ENCODE measurements around the gene RSPH9. TPM values are rescaled to one million over a fixed set of nuclear protein-coding genes. Genes with fewer than 3 reads are reported as not detected.

RSPH9 gene
- total and polyA plus RNA-seq, 4 donors = under 0.01 to 0.19 (median 0.12) TPM

DNA sequence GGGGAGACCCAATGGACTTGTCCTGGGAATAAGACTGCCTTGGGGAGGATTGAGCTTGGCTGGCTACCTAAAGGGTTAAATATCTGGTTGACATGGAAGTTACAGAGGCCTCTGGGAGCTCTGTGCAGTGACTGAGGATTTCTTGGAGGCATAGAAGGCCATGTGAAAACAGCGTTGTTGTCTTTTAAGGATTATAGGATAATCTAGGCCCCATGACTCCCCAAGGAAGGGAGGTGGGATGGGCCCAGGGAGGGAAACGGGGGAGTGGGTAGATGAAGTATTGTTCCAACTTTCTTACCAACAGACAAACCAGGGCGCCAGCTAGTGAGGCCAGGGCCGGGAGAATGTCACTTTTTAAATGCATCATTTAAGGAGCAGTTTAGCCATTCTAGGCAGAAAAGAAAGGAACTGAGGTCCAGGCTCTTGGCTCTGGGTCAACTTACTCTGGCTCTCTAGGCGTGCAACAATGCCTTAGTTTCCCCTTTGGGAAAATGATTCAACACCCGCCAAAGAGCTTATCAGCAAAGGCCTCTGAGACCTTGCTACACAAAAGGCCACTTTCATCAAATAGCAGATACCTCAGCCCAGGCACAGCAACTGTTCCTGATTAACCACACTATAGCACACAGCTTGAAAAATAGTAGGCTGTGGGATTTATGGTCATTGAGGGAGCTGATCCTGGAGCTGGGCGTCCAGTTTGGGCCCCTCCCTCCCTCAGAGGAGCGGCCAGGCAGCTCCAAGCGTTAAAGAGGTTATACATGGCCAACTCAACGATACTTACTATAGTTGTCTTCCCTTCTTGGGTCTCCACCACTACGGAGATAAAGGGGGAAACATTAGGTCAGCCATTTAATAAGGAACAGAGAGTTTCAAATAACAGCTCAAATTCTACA, 35.7 kb downstream of the RSPH9 start:
- peaks cover 7 to 46% (median 19%) of the 10 kb centered on the region in 4 donors for H3K36me3 ChIP-seq (ENCODE audit: control insufficient read depth in 4 of 4, insufficient read depth in 3 of 4, low read depth in 1 of 4, low read length in 3 of 4)
- H3K4me3 ChIP-seq (ENCODE audit: low read depth in 1 of 3, low read length in 3 of 3) = no peak overlapping the region
- 87% methylated on average over 11 of the region's 11 CpGs for WGBS
- H3K4me1 ChIP-seq (ENCODE audit: control insufficient read depth in 4 of 4, insufficient read depth in 4 of 4, low read length in 3 of 4) = peaks cover 0 to 3% (median under 1%) of the 10 kb centered on the region in 4 donors
- TF ChIP-seq YY1 (IDR thresholded peaks at IDR 0.05) (no peak), FOXA1 (IDR thresholded peaks at IDR 0.05) (no peak), SP1 (IDR thresholded peaks at IDR 0.05) (no peak), JUND (IDR thresholded peaks at IDR 0.05) (no peak), GABPA (IDR thresholded peaks at IDR 0.05 in 1 of 2, conservative IDR thresholded peaks at IDR 0.05 in 1 of 2) (no peak)
- no peak overlapping the region for H3K9ac ChIP-seq (ENCODE audit: low read depth in 1 of 2, low read length in 2 of 2)
- H3K27ac ChIP-seq (ENCODE audit: low read depth in 1 of 2, low read length in 2 of 2) = no peak overlapping the region
- H3K9me3 ChIP-seq (ENCODE audit: control insufficient read depth in 4 of 4, low read length in 3 of 4) = no peaks in the 10 kb centered on the region
- no peaks in the 10 kb centered on the region for H3K27me3 ChIP-seq (ENCODE audit: control insufficient read depth in 4 of 4, insufficient read depth in 4 of 4, low read length in 3 of 4)
- DNase-seq (ENCODE audit: low spot score) = no peak

DNA sequence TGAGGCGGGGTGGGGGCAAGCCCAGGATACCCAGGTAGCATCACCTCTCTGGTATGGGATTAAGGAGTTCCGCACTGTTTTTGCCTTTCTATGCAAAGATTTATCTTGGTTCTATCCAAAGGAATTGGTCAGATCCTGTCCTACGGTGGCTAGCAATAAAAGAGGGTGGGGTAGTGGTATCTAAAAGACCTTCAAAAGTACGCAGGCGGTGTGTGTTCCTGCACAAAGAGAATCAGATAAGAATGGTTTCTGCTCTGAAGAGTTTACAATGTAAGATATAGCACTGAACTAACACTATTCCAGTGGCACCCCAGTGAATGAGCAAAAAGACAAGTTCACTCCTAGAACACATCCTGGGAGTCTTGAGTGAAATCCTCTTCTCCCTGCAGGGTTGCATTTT, 36.5 kb downstream of the RSPH9 start:
- Histone ChIP-seq H3K9ac (ENCODE audit: low read depth in 1 of 2, low read length in 2 of 2) (no peak overlapping the region), H3K4me3 (ENCODE audit: low read depth in 1 of 3, low read length in 3 of 3) (no peak overlapping the region), H3K9me3 (ENCODE audit: control insufficient read depth in 4 of 4, low read length in 3 of 4) (no peaks in the 10 kb centered on the region), H3K27me3 (ENCODE audit: control insufficient read depth in 4 of 4, insufficient read depth in 4 of 4, low read length in 3 of 4) (no peaks in the 10 kb centered on the region), H3K36me3 (ENCODE audit: control insufficient read depth in 4 of 4, insufficient read depth in 3 of 4, low read depth in 1 of 4, low read length in 3 of 4) (peaks cover 5 to 39% (median 19%) of the 10 kb centered on the region in 4 donors), H3K27ac (ENCODE audit: low read depth in 1 of 2, low read length in 2 of 2) (no peak overlapping the region), H3K4me1 (ENCODE audit: control insufficient read depth in 4 of 4, insufficient read depth in 4 of 4, low read length in 3 of 4) (peaks cover 0 to 8% (median 4%) of the 10 kb centered on the region in 4 donors)
- TF ChIP-seq ATF3 (IDR thresholded peaks at IDR 0.05) = no peak
- TF ChIP-seq, protein P1, sequence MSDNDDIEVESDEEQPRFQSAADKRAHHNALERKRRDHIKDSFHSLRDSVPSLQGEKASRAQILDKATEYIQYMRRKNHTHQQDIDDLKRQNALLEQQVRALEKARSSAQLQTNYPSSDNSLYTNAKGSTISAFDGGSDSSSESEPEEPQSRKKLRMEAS (IDR thresholded peaks at IDR 0.05) = no peak
- no peak for TF ChIP-seq NR2F2 (IDR thresholded peaks at IDR 0.05)
- no peak for TF ChIP-seq HNF4G (IDR thresholded peaks at IDR 0.05)
- TF ChIP-seq FOXA2 (IDR thresholded peaks at IDR 0.05) = no peak
- no peak for TF ChIP-seq EGR1 (IDR thresholded peaks at IDR 0.05; ENCODE audit: low read depth in 2 of 2)
- TF ChIP-seq HNF4A (conservative IDR thresholded peaks at IDR 0.05) = no peak
- TF ChIP-seq REST (IDR thresholded peaks at IDR 0.05) = no peak
- TF ChIP-seq YY1 (IDR thresholded peaks at IDR 0.05) = no peak
- TF ChIP-seq RXRA (IDR thresholded peaks at IDR 0.05) = no peak
- no peak for TF ChIP-seq CTCF (IDR thresholded peaks at IDR 0.05; ENCODE audit: low read depth, low read length, missing input control)
- no peak for TF ChIP-seq RAD21 (IDR thresholded peaks at IDR 0.05)
- no peak for TF ChIP-seq GABPA (IDR thresholded peaks at IDR 0.05 in 1 of 2, conservative IDR thresholded peaks at IDR 0.05 in 1 of 2)
- TF ChIP-seq SP1 (IDR thresholded peaks at IDR 0.05) = no peak
- DNase-seq (ENCODE audit: low spot score) = no peak
- 89% methylated on average over 5 of the region's 5 CpGs for WGBS

All from liver (tissue), 9 donors.